Stimulated activated naive CD8-positive, alpha-beta T cell treated with anti-CD3 and anti-CD28 coated beads, Interleukin-15, Interleukin-2, amounts not matched to agents 100 ng/mL and 50 ng/mL, for 24 hours (primary cell): ENCODE results near the gene TNRC6B.
A peak's percentile ranks its signal among the peaks of the same experiment; 100 is the strongest.
"Not testable (repeated sequence)": the region's sequence is repeated elsewhere in the genome, so short reads cannot be mapped to it uniquely, and the experiment has no call there.

Source experiments
- H3K27ac Mint-ChIP-seq: one replicate; pipeline ENCODE4 v1.8.0; 2021; ENCODE audit warnings: mild to moderate bottlenecking, mixed read lengths
- H3K27me3 Mint-ChIP-seq: one replicate; pipeline ENCODE4 v1.8.0; 2021; ENCODE audit warnings: mixed read lengths
- H3K36me3 Mint-ChIP-seq: one replicate; pipeline ENCODE4 v1.8.0; 2021; ENCODE audit warnings: low read depth, mixed read lengths
- H3K4me1 Mint-ChIP-seq: one replicate; pipeline ENCODE4 v1.8.0; 2021; ENCODE audit warnings: low read depth, mixed read lengths
- H3K4me3 Mint-ChIP-seq: one replicate; pipeline ENCODE4 v1.8.0; 2021; ENCODE audit warnings: mild to moderate bottlenecking, mixed read lengths
- H3K9me3 Mint-ChIP-seq: one replicate; pipeline ENCODE4 v1.8.0; 2021; ENCODE audit warnings: mixed read lengths

TNRC6B gene

DNA sequence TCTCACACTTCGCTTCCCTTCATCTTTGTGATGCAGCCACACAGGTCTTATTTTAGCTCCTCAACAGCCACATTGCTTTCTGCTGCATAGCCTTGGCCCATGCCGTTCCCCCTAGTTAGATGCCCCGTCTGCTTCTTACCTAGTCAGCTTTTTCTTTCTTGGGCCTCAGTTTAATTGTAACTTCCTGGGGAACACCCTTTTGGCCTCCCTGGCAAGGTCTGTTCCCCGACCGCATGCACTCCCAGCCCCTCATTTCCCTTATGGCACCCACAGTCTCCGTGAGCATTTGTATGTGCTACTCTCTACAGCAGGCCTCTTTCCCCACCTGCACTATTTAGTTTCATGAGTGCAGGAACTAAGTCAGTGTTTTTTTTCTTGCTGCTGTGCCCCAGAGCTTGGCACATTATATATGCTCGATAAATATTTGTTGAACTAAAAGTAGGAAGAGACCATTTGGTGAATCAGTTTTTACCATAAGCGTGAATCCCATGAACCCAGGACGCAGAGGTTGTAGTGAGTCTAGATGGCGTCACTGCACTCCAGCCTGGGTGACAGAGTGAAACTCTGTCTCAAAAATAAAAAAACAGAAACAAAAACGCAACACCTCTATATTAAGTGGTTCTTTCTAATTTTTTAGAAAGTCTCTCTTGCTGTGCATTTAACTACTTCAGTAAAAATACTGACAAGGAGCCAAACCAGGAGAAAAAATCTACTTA is 38.5 kb downstream of the TNRC6B start:
- Mint-ChIP-seq H3K4me1 (peaks cover 86% of the 10 kb centered on the region), H3K27ac (peak overlapping the region; percentile 95), H3K27me3 (no peaks in the 10 kb centered on the region), H3K36me3 (peaks cover 16% of the 10 kb centered on the region), H3K9me3 (no peaks in the 10 kb centered on the region), H3K4me3 (peak overlapping the region; percentile 77)

DNA sequence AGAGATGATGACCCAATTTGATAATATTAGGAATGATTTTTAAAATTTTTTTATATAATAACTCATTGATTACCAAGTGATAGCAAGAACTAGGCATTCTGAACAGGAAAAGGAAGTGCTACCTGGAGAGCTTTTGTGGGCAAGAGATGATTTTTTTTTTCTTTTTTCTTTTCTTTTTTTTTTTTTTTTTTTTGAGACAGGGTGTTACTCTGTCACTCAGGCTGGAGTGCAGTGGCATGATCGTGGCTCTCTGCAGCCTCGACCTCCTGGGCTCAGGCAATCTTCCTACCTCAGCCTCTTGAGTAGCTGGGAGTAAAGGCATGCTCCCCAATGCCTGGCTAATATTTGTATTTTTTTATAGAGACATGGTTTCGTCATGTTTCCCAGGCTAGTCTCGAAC is 40.4 kb downstream of the TNRC6B start:
- Mint-ChIP-seq H3K4me3 (no peak overlapping the region), H3K4me1 (peaks cover 79% of the 10 kb centered on the region), H3K27ac (no peak overlapping the region)

DNA sequence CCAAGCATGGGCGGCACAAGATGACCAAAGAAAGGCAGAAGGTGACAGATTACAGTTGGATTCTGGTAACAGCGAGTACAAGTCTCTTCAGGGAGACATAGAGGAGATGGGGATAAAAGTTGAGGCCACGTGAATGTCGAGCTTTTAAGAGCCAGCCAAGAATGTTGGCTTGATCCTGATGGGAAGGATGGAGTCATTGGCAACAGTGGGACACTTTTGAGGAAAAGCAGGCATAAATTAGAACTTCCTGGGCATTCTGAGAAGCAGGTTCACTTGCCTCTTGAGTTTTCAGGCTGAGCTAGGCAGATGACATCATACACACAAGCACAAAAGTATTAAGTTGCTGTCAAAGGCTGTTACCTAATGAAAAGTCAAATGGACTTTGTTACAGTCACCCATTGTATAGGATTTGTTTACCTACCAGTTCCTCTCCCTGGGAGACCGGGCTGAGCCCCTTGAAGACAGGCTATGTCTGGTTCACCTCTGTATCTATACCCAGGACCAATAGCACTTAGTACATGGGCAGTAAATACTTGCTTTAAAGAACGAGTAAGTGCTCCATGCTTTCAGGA is 41.1 kb downstream of the TNRC6B start:
- peaks cover 78% of the 10 kb centered on the region for H3K4me1 Mint-ChIP-seq
- no peak overlapping the region for H3K4me3 Mint-ChIP-seq
- peak overlapping the region; percentile 36 for H3K27ac Mint-ChIP-seq
- peaks cover 8% of the 10 kb centered on the region for H3K36me3 Mint-ChIP-seq
- no peaks in the 10 kb centered on the region for H3K9me3 Mint-ChIP-seq
- H3K27me3 Mint-ChIP-seq, result no peaks in the 10 kb centered on the region

More for the DNA sequence above, 40.4 kb downstream of the TNRC6B start:
- H3K27me3 Mint-ChIP-seq, result no peaks in the 10 kb centered on the region
- H3K9me3 Mint-ChIP-seq, result no peaks in the 10 kb centered on the region
- peaks cover 14% of the 10 kb centered on the region for H3K36me3 Mint-ChIP-seq

DNA sequence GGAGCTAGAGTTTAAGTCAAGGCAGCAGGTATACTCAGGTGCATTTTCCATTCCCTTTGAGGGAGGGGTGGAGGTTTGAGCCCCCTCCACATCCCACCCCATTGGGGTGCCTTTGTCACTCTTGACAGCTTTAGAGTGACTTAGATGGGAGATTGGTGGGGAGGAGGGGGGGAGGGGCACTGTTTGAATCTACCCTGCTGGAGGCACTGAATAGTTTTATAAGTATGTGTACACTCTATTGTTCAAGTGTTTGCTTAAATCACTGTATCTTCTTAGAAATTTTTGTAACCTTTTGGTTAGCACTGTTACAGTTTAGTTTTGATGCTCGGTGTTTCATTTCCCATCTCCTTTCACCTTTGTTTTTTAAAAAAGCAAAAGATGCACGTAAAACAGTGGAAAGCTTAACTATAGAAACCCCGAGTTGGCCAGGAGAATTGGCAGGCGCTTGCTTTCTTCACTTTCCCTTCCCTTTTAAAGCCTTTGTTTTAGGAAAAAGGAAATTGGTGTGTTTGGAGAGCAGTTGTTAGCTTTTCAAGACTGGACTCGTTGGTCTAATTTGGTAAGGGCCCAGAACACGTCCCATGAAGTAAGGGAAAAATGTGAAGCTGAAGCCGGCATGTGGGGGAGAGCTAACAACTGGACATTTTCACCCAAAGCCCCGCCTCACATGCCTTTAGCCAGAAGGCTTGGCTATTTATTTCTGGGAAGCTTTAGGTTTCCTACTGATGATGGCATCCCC is 42.8 kb downstream of the TNRC6B start:
- no peaks in the 10 kb centered on the region for H3K9me3 Mint-ChIP-seq
- H3K36me3 Mint-ChIP-seq, result peaks cover 18% of the 10 kb centered on the region
- no peak overlapping the region for H3K4me3 Mint-ChIP-seq
- peaks cover 76% of the 10 kb centered on the region for H3K4me1 Mint-ChIP-seq
- no peak overlapping the region for H3K27ac Mint-ChIP-seq
- no peaks in the 10 kb centered on the region for H3K27me3 Mint-ChIP-seq

DNA sequence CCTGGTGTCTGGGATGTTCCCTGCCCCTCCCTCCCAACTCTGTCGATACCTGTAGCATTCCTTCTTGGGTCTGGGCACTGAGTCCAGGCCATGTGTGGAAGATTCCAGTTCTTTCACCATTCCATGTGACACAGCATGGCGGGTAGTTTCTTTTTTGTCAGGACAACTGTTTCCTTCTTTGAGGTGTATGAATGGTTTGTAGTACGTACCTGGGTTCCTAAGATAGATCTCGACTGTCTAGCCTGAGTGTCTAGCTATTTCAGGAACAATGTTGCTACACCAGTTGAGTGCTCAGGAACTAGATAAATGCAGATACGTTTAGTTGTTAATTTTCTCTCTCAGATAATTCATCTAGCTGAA is 43.3 kb downstream of the TNRC6B start:
- Mint-ChIP-seq H3K27ac (peak overlapping the region; percentile 5), H3K27me3 (no peaks in the 10 kb centered on the region), H3K9me3 (no peaks in the 10 kb centered on the region), H3K4me1 (peaks cover 75% of the 10 kb centered on the region), H3K4me3 (no peak overlapping the region), H3K36me3 (peaks cover 18% of the 10 kb centered on the region)

DNA sequence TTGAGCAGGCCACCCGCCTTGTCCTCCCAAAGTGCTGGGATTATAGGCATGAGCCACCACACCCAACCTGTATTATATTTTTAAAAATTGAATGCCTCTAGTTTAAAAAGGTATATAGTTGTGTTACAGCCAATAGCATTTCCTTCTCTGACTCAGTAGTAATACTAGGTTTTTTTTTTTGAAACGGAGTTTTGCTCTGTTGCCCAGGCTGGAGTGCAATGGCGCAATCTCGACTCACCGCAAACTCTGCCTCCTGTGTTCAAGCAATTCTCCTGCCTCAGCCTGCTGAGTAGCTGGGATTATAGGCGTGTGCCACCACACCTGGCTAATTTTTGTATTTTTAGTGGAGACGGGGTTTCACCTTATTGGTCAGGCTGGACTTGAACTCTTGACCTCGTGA is 45.3 kb downstream of the TNRC6B start:
- H3K4me3 Mint-ChIP-seq, H3K27me3 Mint-ChIP-seq, H3K27ac Mint-ChIP-seq, H3K9me3 Mint-ChIP-seq: not testable (repeated sequence)
- Mint-ChIP-seq H3K36me3 (peaks cover 22% of the 10 kb centered on the region), H3K4me1 (peaks cover 68% of the 10 kb centered on the region)

DNA sequence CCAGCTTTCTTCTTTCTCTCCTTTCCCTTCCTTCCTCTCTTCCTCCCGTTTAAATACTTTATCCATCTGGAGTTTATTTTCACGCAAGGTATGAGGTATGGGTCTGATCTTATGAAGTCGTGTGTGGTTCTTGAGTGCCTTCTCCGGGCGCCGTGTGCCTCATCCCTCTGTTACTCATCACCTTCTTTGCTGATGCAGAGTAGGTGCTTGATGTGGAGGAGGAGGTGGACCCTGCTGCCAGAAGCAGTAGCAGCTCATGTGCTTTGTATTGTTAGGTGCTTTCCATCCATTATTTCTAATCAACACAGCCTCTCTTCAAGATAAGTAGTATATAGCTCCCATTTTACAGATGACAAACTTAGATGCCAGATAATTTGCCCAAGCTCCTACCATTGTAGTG is 47.0 kb downstream of the TNRC6B start:
- Mint-ChIP-seq H3K36me3 (peaks cover 20% of the 10 kb centered on the region), H3K4me1 (peaks cover 59% of the 10 kb centered on the region), H3K9me3 (no peaks in the 10 kb centered on the region), H3K27me3 (no peaks in the 10 kb centered on the region), H3K27ac (peak overlapping the region; percentile 80), H3K4me3 (peak overlapping the region; percentile 57)

DNA sequence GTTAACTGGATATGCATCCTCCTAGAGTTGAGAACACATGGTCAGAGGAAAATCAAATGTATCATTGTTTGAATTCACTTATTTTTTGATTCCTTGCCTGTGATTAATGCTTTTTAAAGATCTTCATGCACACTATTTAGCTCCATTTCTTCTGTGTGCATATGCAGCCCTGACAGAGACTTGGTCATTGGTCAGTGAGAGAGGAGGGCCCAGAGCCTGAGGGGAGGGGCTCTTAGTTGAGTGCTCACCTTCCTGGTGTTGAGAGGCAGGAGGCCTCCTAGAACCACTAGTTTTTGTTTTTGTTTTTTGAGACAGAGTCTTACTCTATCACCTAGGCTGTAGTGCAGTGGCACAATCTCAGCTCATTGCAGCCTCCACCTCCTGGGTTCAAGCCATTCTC is 48.9 kb downstream of the TNRC6B start:
- H3K4me3 Mint-ChIP-seq, result no peak overlapping the region
- no peaks in the 10 kb centered on the region for H3K9me3 Mint-ChIP-seq
- no peak overlapping the region for H3K27ac Mint-ChIP-seq
- H3K27me3 Mint-ChIP-seq, result no peaks in the 10 kb centered on the region
- peaks cover 45% of the 10 kb centered on the region for H3K4me1 Mint-ChIP-seq
- peaks cover 33% of the 10 kb centered on the region for H3K36me3 Mint-ChIP-seq

DNA sequence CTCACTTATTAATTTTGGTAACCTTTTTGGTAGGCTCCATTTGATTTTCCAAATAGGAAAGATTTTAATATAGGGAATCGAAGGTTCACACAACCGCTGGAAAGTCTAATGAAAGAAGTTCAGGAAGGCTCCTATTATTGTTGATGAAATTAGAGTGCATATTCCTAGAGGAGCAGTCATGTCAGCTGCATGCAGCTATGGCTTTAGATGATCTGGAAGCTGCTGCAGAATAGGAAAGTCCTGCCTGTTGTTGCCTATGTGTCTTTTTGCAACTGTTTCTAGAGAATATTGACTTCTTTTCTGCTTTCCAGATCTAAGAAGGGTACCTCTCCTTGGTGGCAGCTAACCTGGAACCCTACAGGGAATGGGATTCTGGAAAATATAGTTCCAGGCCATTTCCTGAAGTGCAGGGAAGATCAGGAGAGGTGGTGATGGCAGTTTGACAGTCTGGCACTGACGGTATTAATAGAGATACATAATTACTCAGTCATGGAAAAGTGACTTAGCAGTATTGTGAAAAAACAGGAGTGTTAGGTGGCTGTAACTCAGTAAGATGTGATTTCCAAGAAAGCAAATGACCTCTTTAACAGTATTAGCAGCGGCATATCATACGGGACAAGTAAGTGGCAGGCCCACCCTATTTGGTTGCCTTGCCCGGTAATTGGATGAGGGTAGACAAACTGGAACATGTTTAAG is 54.0 kb downstream of the TNRC6B start:
- Mint-ChIP-seq H3K36me3 (peaks cover 31% of the 10 kb centered on the region), H3K9me3 (no peaks in the 10 kb centered on the region), H3K27me3 (no peaks in the 10 kb centered on the region), H3K4me1 (peaks cover 33% of the 10 kb centered on the region), H3K4me3 (no peak overlapping the region), H3K27ac (no peak overlapping the region)

DNA sequence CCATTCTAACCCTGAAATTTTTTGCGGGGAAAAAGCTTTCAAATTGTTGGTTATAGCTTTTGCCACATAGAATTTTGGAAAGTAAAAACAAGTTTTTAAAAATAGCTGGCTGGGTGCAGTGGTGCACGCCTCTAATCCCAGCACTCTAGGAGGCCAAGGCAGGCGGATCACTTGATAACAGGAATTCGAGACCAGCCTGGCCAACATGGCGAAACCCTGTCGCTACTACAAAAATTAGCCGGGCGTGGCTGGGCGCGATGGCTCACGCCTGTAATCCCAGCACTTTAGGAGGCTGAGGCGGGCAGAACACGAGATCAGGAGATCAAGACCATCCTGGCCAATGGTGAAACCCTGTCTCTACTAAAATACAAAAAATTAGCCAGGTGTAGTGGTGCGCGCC is 54.9 kb downstream of the TNRC6B start:
- Mint-ChIP-seq H3K4me1 (peaks cover 41% of the 10 kb centered on the region), H3K36me3 (peaks cover 33% of the 10 kb centered on the region), H3K9me3 (no peaks in the 10 kb centered on the region), H3K27me3 (no peaks in the 10 kb centered on the region), H3K4me3 (no peak overlapping the region), H3K27ac (no peak overlapping the region)

DNA sequence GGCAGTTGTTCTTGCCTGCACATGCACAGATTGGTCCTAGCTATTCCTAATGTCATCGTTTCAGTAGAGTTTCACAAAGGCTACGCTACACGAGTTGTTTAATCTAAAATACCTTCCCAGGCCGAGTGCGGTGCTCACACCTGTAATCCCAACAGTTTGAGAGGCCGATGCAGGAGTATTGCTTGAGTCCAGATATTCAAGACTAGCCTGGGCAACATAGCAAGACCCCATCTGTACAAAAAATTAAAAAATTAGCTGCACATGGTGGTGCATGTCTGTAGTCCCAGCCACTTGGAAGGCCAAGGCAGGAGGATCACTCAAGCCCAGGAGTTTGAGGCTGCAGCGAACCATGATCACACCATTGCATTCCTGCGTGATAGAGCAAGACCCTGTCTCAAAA is 56.2 kb downstream of the TNRC6B start:
- Mint-ChIP-seq H3K27me3 (no peaks in the 10 kb centered on the region), H3K4me1 (peaks cover 54% of the 10 kb centered on the region), H3K27ac (no peak overlapping the region), H3K36me3 (peaks cover 36% of the 10 kb centered on the region), H3K9me3 (no peaks in the 10 kb centered on the region), H3K4me3 (no peak overlapping the region)

DNA sequence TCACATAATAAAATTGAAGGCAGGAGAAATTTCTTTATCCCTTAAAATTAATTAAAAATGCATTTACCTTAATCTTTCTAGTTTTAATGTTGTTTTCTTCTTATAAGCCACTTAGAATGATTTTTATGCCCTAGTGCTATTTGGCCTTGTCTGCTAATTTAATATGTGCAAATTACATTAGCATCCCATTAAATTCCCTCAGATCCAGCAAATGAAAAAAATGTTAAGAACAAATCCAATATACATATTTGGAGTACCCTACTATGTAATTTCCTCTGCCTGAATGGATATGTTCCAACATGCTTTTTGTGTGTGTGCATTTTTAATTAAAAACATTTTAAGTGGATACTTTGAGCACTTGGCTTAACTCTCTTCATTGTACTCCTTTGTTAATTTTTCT is 56.9 kb downstream of the TNRC6B start:
- H3K4me1 Mint-ChIP-seq, result peaks cover 57% of the 10 kb centered on the region

DNA sequence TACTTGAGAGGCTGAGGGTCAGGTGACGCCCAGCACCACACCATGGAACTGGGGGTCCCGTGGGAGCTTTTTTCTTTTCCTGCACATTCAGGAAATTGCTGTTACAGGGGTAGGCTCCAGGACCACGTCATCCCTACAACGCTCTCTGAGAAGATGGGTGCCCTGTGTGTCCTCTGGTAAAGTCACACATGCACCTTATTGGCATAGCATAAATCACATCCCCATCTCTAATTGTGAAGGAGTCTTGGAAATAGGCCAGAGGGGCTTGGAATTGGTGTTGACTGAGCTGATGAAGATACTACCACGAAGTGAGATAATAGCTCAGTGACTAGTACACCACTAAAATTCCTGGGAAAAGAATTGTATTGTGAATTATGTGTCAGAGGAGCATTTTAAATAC is 57.6 kb downstream of the TNRC6B start:
- Mint-ChIP-seq H3K36me3 (peaks cover 24% of the 10 kb centered on the region), H3K4me1 (peaks cover 60% of the 10 kb centered on the region), H3K27ac (no peak overlapping the region), H3K27me3 (no peaks in the 10 kb centered on the region), H3K9me3 (no peaks in the 10 kb centered on the region), H3K4me3 (no peak overlapping the region)

More for the DNA sequence above, 56.9 kb downstream of the TNRC6B start:
- Mint-ChIP-seq H3K9me3 (no peaks in the 10 kb centered on the region), H3K27me3 (no peaks in the 10 kb centered on the region), H3K27ac (no peak overlapping the region), H3K4me3 (no peak overlapping the region), H3K36me3 (peaks cover 30% of the 10 kb centered on the region)

DNA sequence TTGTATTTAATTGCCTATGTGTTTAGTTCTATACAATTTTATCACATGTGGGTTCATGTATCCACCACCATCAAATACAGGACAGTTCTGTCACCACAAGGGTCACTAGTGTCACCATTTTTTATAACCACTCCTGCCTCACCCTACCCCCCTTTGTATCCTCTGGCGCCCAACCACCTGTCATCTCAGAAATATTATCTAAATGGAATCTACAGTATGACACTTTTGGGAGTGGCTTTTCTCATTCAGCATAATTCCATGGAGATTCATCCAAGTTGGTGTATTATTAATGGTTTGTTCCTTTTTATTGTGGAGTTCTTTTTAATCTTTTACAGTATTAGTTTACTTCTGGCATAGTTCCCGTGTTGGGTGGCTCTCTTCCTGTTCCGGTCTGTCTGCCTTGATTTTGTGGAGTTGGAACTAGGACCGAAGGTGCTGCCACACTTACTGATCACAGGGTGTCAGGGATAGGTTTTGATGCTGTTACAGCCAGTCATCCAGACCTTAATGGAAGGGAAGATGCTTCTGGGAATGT is 58.5 kb downstream of the TNRC6B start:
- Mint-ChIP-seq H3K4me3 (no peak overlapping the region), H3K9me3 (no peaks in the 10 kb centered on the region), H3K4me1 (peaks cover 69% of the 10 kb centered on the region), H3K27me3 (no peaks in the 10 kb centered on the region), H3K27ac (no peak overlapping the region), H3K36me3 (peaks cover 16% of the 10 kb centered on the region)

DNA sequence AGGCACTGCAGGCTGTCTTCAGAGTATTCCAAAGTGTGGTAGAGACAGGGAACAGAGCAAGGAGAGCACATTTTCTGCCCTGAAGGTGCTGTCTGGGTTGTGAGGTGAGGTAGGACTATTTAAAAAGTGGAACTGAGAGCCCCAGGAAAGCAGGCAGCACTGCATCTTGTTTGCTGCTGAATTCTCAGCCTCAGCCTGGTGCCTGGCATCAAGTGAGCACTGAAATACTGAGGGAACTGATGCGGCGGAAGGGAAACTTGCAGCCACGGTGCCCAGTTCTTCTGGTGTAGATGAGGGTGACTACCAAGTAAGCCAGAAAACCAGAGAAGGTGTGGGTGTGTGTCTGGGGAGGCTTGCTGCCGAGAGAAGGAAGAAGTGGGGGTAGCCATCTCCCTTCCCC is 59.5 kb downstream of the TNRC6B start:
- Mint-ChIP-seq H3K27ac (peak overlapping the region; percentile 89), H3K9me3 (no peaks in the 10 kb centered on the region), H3K4me1 (peaks cover 79% of the 10 kb centered on the region), H3K27me3 (no peaks in the 10 kb centered on the region), H3K4me3 (no peak overlapping the region), H3K36me3 (peaks cover 11% of the 10 kb centered on the region)
